GM21515 (cell line): ENCODE results near the gene KBTBD3.

Experiments used
- ATAC-seq: cut with Tn5 transposase; IDR thresholded peaks from one replicate; pipeline ENCODE4 v1.9.1; 2021; ENCODE audit not compliant: unreplicated experiment

KBTBD3 gene

GRCh38 chr11:106076919-106077608 lies at the start of gene KBTBD3:
Gene KBTBD3, minus strand, starts transcription at chr11:106077347. Its CDS starts 18,250 bp downstream, at chr11:106059097.
- peak; percentile 96 for ATAC-seq

GRCh38 chr11:106121570-106122320 lies 44.6 kb upstream of the KBTBD3 start:
- ATAC-seq, result no peak

GRCh38 chr11:106105986-106106385 lies 28.8 kb upstream of the KBTBD3 start:
- no peak for ATAC-seq

GRCh38 chr11:106101819-106102218 lies 24.7 kb upstream of the KBTBD3 start:
- no peak for ATAC-seq

GRCh38 chr11:106101370-106101769 lies 24.2 kb upstream of the KBTBD3 start:
- no peak for ATAC-seq

GRCh38 chr11:106098893-106099553 lies 21.9 kb upstream of the KBTBD3 start:
- ATAC-seq, result no peak

GRCh38 chr11:106092446-106092845 lies 15.3 kb upstream of the KBTBD3 start:
- peak; percentile 29 for ATAC-seq

- ATAC-seq, result peak; percentile 98
These were observed 14.5 kb upstream of the KBTBD3 start for GRCh38 chr11:106091480-106092123.

- ATAC-seq, result no peak
These were observed 11.7 kb upstream of the KBTBD3 start for GRCh38 chr11:106088896-106089295.

GRCh38 chr11:106087815-106088435 lies 10.8 kb upstream of the KBTBD3 start:
- ATAC-seq, result no peak

GRCh38 chr11:106086850-106087249 lies 9.7 kb upstream of the KBTBD3 start:
- ATAC-seq, result no peak

- no peak for ATAC-seq
These were observed 9.0 kb upstream of the KBTBD3 start for GRCh38 chr11:106086135-106086534.

GRCh38 chr11:106082096-106082495 lies 4.9 kb upstream of the KBTBD3 start:
- ATAC-seq, result no peak

GRCh38 chr11:106077609-106078455 lies 685 bp upstream of the KBTBD3 start, which contains the start of gene AASDHPPT:
Gene AASDHPPT, plus strand, starts transcription at chr11:106077662. Its CDS starts 49 bp downstream, at chr11:106077711.
- ATAC-seq, result peak; percentile 18

- no peak for ATAC-seq
These were observed 802 bp downstream of the KBTBD3 start for GRCh38 chr11:106076171-106076918.

GRCh38 chr11:106072804-106073203 lies 4.3 kb downstream of the KBTBD3 start:
- no peak for ATAC-seq

GRCh38 chr11:106070606-106071005 lies 6.5 kb downstream of the KBTBD3 start:
- ATAC-seq, result no peak

- ATAC-seq, result no peak
These were observed 14.1 kb downstream of the KBTBD3 start for GRCh38 chr11:106063009-106063408.
